PC-3 (cell line): ENCODE measurements around the gene BANK1. TPM values are rescaled to one million over a fixed set of nuclear protein-coding genes. Genes with fewer than 3 reads are reported as not detected.

Experiments
- ATAC-seq: fragments of 200-7000 bp; cut with Tn5 transposase; 2 replicates; pipeline ENCODE4 v1.9.1; 2020; ENCODE audit warnings: mild to moderate bottlenecking, moderate library complexity
- BruUV-seq: library from RNA; stranded (reverse); fragments of 400-500 nt; replicated peaks from 2 replicates; lab custom pipeline; 2021; lab: Mats Ljungman, UMichigan
- CTCF ChIA-PET: fragments of 300-600 bp; sonication (Branson Sonifier 250); formaldehyde crosslinking; loops from one replicate; lab custom pipeline; 2022; ENCODE audit warnings: antibody characterized with exemption; lab: Charles Lee
- POLR2A ChIA-PET: fragments of 300-600 bp; sonication (Branson Sonifier 250); formaldehyde crosslinking; loops from one replicate; lab custom pipeline; 2022; ENCODE audit warnings: antibody characterized with exemption; ENCODE audit not compliant: unreplicated experiment; lab: Charles Lee
- DNase-seq: peaks from one replicate; pipeline ENCODE4 v3.0.0-alpha.2; 2015
- H2AFZ ChIP-seq: fragments of 300-600 bp; sonication (generic); 2 replicates; pipeline ENCODE4 v1.6.0; 2016; ENCODE audit warnings: antibody characterized with exemption, low read length
- H3F3A ChIP-seq: fragments of 300-600 bp; sonication (generic); one replicate; pipeline ENCODE4 v1.6.0; 2017; ENCODE audit warnings: antibody characterized with exemption, low read length, control low read depth, mild to moderate bottlenecking; ENCODE audit not compliant: unreplicated experiment
- H3K27ac ChIP-seq: fragments of 300-600 bp; sonication (generic); 2 replicates; pipeline ENCODE4 v1.5.1; 2016; ENCODE audit warnings: mild to moderate bottlenecking, low read length
- H3K27me3 ChIP-seq: fragments of 300-600 bp; sonication (generic); 2 replicates; pipeline ENCODE4 v1.6.1; 2016; ENCODE audit warnings: low read length, mixed read lengths
- H3K36me3 ChIP-seq: fragments of 300-600 bp; sonication (generic); 2 replicates; pipeline ENCODE4 v1.6.1; 2016; ENCODE audit warnings: low read depth, mixed run types, low read length, mixed read lengths
- H3K4me1 ChIP-seq: fragments of 300-600 bp; sonication (generic); 2 replicates; pipeline ENCODE4 v1.5.1; 2016; ENCODE audit warnings: low read length; ENCODE audit not compliant: insufficient read depth
- H3K4me2 ChIP-seq: fragments of 300-600 bp; sonication (generic); 2 replicates; pipeline ENCODE4 v1.6.0; 2016; ENCODE audit warnings: low read length
- H3K4me3 ChIP-seq: fragments of 300-600 bp; sonication (generic); 2 replicates; pipeline ENCODE4 v1.5.1; 2016; ENCODE audit warnings: mild to moderate bottlenecking, low read length, mixed read lengths
- H3K79me2 ChIP-seq: fragments of 300-600 bp; sonication (generic); 2 replicates; pipeline ENCODE4 v1.6.1; 2017; ENCODE audit warnings: low read length, mixed read lengths
- H3K9ac ChIP-seq: fragments of 300-600 bp; sonication (generic); 2 replicates; pipeline ENCODE4 v1.6.0; 2016; ENCODE audit warnings: mild to moderate bottlenecking, low read length
- H3K9me2 ChIP-seq: fragments of 300-600 bp; sonication (generic); replicated peaks from 2 replicates; pipeline ENCODE4 v1.6.1; 2016; ENCODE audit warnings: mixed run types, low read length, mixed read lengths
- H3K9me3 ChIP-seq: fragments of 300-600 bp; sonication (generic); 2 replicates; pipeline ENCODE4 v1.6.1; 2016; ENCODE audit warnings: low read length, mixed read lengths
- H4K20me1 ChIP-seq: fragments of 300-600 bp; sonication (generic); 2 replicates; pipeline ENCODE4 v1.6.1; 2016; ENCODE audit warnings: low read length, mixed read lengths
- EZH2 ChIP-seq: fragments of 300-600 bp; sonication (generic); IDR thresholded peaks from one replicate; pipeline ENCODE4 v1.6.1; 2017; ENCODE audit warnings: antibody characterized with exemption, mild to moderate bottlenecking, low read length; ENCODE audit not compliant: unreplicated experiment
- EZH2phosphoT487 ChIP-seq: fragments of 300-600 bp; sonication (generic); IDR thresholded peaks from 2 replicates; pipeline ENCODE4 v1.6.1; 2018; ENCODE audit warnings: mild to moderate bottlenecking, antibody characterized with exemption, low read length, borderline replicate concordance
- intact Hi-C: fragments of 100-400 bp; cut with micrococcal nuclease; formaldehyde crosslinking; loops from 2 replicates; pipeline ENCODE4 v1.9.0; 2023
- total RNA-seq: library from RNA; depleted of rRNA; stranded (reverse); fragments of >200 nt; gene quantifications from 2 replicates; pipeline ENCODE4 v1.2.3, GENCODE V29; 2014
- TF ChIP-seq, protein P1 (sequence below): fragments of 300-600 bp; sonication (generic); conservative IDR thresholded peaks from 2 replicates; pipeline ENCODE4 v1.5.1; 2017; ENCODE audit warnings: antibody characterized with exemption, low read depth, mild to moderate bottlenecking, low read length

The BANK1 gene
- total RNA-seq, 1 experiment from 2014 or later: 1.5 TPM

GRCh38 chr4:101933855-101934254 lies 143.3 kb downstream of the BANK1 start:
- H4K20me1 ChIP-seq: no peaks in the 10 kb centered on the region
- ATAC-seq (no peak), DNase-seq (no peak)
- H3K4me2 ChIP-seq: no peak overlapping the region
- intact Hi-C loops: no loop called here
- H3K79me2 ChIP-seq: no peaks in the 10 kb centered on the region
- no TSS peak for BruUV-seq
- no peak overlapping the region for H3K4me3 ChIP-seq
- CTCF ChIA-PET: no interaction called here
- H3K9me3 ChIP-seq: no peaks in the 10 kb centered on the region
- no peaks in the 10 kb centered on the region for H3K9me2 ChIP-seq
- no peak overlapping the region for H3K27ac ChIP-seq
- H3K9ac ChIP-seq: no peak overlapping the region
- H3K36me3 ChIP-seq: no peaks in the 10 kb centered on the region
- no peaks in the 10 kb centered on the region for H3K27me3 ChIP-seq
- no peak overlapping the region for H2AFZ ChIP-seq
- H3K4me1 ChIP-seq: no peaks in the 10 kb centered on the region
- no peaks in the 10 kb centered on the region for H3F3A ChIP-seq
- POLR2A ChIA-PET: interaction anchor here (0.5 kb wide), 1 partner anchor 206 kb away, joined by 3 read pairs; no protein-coding TSS in a partner anchor
- TF ChIP-seq, protein P1, sequence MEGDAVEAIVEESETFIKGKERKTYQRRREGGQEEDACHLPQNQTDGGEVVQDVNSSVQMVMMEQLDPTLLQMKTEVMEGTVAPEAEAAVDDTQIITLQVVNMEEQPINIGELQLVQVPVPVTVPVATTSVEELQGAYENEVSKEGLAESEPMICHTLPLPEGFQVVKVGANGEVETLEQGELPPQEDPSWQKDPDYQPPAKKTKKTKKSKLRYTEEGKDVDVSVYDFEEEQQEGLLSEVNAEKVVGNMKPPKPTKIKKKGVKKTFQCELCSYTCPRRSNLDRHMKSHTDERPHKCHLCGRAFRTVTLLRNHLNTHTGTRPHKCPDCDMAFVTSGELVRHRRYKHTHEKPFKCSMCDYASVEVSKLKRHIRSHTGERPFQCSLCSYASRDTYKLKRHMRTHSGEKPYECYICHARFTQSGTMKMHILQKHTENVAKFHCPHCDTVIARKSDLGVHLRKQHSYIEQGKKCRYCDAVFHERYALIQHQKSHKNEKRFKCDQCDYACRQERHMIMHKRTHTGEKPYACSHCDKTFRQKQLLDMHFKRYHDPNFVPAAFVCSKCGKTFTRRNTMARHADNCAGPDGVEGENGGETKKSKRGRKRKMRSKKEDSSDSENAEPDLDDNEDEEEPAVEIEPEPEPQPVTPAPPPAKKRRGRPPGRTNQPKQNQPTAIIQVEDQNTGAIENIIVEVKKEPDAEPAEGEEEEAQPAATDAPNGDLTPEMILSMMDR: no peak
- no peak for TF ChIP-seq EZH2
- no peak for TF ChIP-seq EZH2phosphoT487

DNA sequence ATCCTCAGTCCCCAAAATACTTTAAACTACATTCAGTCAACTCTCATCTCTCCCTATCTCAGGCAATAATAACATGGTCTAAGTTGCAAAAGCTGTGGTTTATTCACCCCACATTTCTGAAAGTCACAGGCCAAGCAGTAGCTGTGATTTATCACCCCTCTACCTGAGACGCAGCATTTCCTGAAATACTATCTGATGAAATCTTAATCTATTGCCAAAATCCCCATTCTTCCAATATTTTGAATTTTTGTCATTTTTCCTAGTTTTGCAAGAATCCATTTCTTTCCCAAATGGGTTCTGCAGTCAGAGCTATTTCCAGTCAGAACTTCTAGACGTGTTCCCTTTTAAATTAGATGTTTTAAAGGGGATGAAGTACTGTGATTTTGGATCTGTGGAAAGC lies 148.3 kb downstream of the BANK1 start:
- H3K4me3 ChIP-seq: no peak overlapping the region
- H3K79me2 ChIP-seq: no peaks in the 10 kb centered on the region
- intact Hi-C loops: no loop called here
- no peak overlapping the region for H3K27ac ChIP-seq
- H3K9ac ChIP-seq: no peak overlapping the region
- ChIA-PET CTCF (no interaction called here), POLR2A (no interaction called here)
- H2AFZ ChIP-seq: no peak overlapping the region
- H3K9me2 ChIP-seq: no peaks in the 10 kb centered on the region
- DNase-seq: no peak
- BruUV-seq: no TSS peak
- ATAC-seq: no peak
- no peaks in the 10 kb centered on the region for H3K27me3 ChIP-seq
- no peak for TF ChIP-seq EZH2phosphoT487
- TF ChIP-seq, protein P1: no peak
- TF ChIP-seq EZH2: no peak
- no peaks in the 10 kb centered on the region for H3K4me1 ChIP-seq
- no peaks in the 10 kb centered on the region for H4K20me1 ChIP-seq
- H3K4me2 ChIP-seq: no peak overlapping the region
- no peaks in the 10 kb centered on the region for H3K9me3 ChIP-seq
- no peaks in the 10 kb centered on the region for H3K36me3 ChIP-seq
- H3F3A ChIP-seq: no peaks in the 10 kb centered on the region

DNA sequence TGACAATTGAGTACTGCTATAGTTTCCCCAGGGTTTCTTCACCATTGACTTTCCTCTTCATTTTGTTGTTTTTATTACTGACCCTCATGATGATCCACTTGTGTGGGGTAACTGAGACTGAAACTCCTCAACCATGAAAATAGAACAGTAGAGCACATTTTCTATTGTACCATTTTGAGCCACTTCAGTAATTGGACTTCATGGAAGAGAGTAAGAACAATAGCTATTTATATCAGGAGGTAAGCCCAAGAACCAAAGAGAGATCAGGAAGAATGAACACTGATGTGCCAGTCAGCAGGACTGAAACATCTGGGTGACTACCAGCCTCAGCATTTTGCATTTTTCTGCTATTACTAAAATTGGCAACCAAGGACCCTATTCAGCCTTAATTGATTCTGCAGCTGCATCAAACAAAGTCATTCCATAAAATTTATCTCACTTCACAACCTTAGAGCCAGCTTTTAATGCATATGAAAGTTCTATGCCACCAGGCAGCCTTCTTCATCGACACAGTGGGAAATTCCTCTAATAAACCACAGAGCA lies 151.4 kb downstream of the BANK1 start:
- Histone ChIP-seq H3K9me3 (no peaks in the 10 kb centered on the region), H3K9ac (no peak overlapping the region), H3K4me1 (no peaks in the 10 kb centered on the region), H3K4me2 (no peak overlapping the region), H2AFZ (no peak overlapping the region), H3K79me2 (no peaks in the 10 kb centered on the region), H3K36me3 (no peaks in the 10 kb centered on the region), H3F3A (no peaks in the 10 kb centered on the region), H4K20me1 (no peaks in the 10 kb centered on the region), H3K27ac (no peak overlapping the region), H3K4me3 (no peak overlapping the region), H3K9me2 (no peaks in the 10 kb centered on the region), H3K27me3 (no peaks in the 10 kb centered on the region)
- ATAC-seq: no peak
- DNase-seq: no peak
- TF ChIP-seq EZH2phosphoT487: no peak
- TF ChIP-seq EZH2: no peak
- TF ChIP-seq, protein P1: no peak
- ChIA-PET POLR2A (interaction anchor here (0.6 kb wide), 1 partner anchor 42 kb away, joined by 4 read pairs; no protein-coding TSS in a partner anchor), CTCF (no interaction called here)
- BruUV-seq: no TSS peak
- intact Hi-C loops: no loop called here
